Choroid plexus epithelial cell (primary cell): Measurements from ENCODE around the gene ARHGEF33.
A peak's percentile ranks its signal among the peaks of the same experiment; 100 is the strongest.
"Not testable (repeated sequence)": the region's sequence is repeated elsewhere in the genome, so short reads cannot be mapped to it uniquely, and the experiment has no call there.

Experiments
- DNase-seq: peaks from one replicate; pipeline ENCODE4 v3.0.0-alpha.2; 2010; ENCODE audit warnings: low read depth
- H3K4me3 ChIP-seq: 2 replicates; pipeline ENCODE4 v1.5.1; 2011; ENCODE audit warnings: low read depth, mild to moderate bottlenecking, control low read depth, low read length, moderate library complexity
- CTCF ChIP-seq: conservative IDR thresholded peaks from 2 replicates; pipeline ENCODE4 v1.5.1; 2011; ENCODE audit warnings: low read depth, mild to moderate bottlenecking, control low read depth, inconsistent platforms, low read length, moderate library complexity

The ARHGEF33 gene

GRCh38 chr2:38930600-38930999, 40.9 kb downstream of the ARHGEF33 start:
- DNase-seq: no peak
- no peak for TF ChIP-seq CTCF
- no peak overlapping the region for H3K4me3 ChIP-seq

- TF ChIP-seq CTCF: no peak
- no peak for DNase-seq
Observed at GRCh38 chr2:38932586-38932985, 42.9 kb downstream of the ARHGEF33 start.

GRCh38 chr2:38933653-38934052, 44.0 kb downstream of the ARHGEF33 start:
- DNase-seq: no peak
- no peak for TF ChIP-seq CTCF
- no peak overlapping the region for H3K4me3 ChIP-seq

More at GRCh38 chr2:38932586-38932985, 42.9 kb downstream of the ARHGEF33 start:
- H3K4me3 ChIP-seq: no peak overlapping the region

GRCh38 chr2:38934742-38935141, 45.1 kb downstream of the ARHGEF33 start:
- no peak for DNase-seq
- no peak overlapping the region for H3K4me3 ChIP-seq
- no peak for TF ChIP-seq CTCF

- no peak overlapping the region for H3K4me3 ChIP-seq
- no peak for TF ChIP-seq CTCF
- DNase-seq: peak; percentile 49
Observed at GRCh38 chr2:38935568-38936172, 46.0 kb downstream of the ARHGEF33 start.

- H3K4me3 ChIP-seq: not testable (repeated sequence)
Observed at GRCh38 chr2:38936516-38936915, 46.8 kb downstream of the ARHGEF33 start.

GRCh38 chr2:38937548-38937947, 47.9 kb downstream of the ARHGEF33 start:
- TF ChIP-seq CTCF: no peak
- no peak overlapping the region for H3K4me3 ChIP-seq
- no peak for DNase-seq

More at GRCh38 chr2:38936516-38936915, 46.8 kb downstream of the ARHGEF33 start:
- not testable (repeated sequence) for DNase-seq

- TF ChIP-seq CTCF: no peak
- no peak overlapping the region for H3K4me3 ChIP-seq
- DNase-seq: no peak
Observed at GRCh38 chr2:38940746-38941145, 51.1 kb downstream of the ARHGEF33 start.
